H9 (cell line): Measurements from ENCODE around the gene PSAPL1. TPM values are rescaled to one million over a fixed set of nuclear protein-coding genes. Genes with fewer than 3 reads are reported as not detected.

Experiments used
- DNase-seq: peaks from one replicate; pipeline ENCODE4 v3.0.0-alpha.2; 2017
- H2AFZ ChIP-seq: one replicate; pipeline ENCODE4 v1.6.1; 2013; ENCODE audit warnings: mild to moderate bottlenecking, low read length, control low read depth, moderate library complexity
- H2AK5ac ChIP-seq: 2 replicates; pipeline ENCODE4 v1.6.1; 2013; ENCODE audit warnings: low read length, control low read depth, mixed read lengths; ENCODE audit not compliant: insufficient read length
- H2BK120ac ChIP-seq: one replicate; pipeline ENCODE4 v1.6.1; 2013; ENCODE audit warnings: low read depth, mild to moderate bottlenecking, low read length, control low read depth, inconsistent platforms; ENCODE audit not compliant: poor library complexity, severe bottlenecking
- H2BK12ac ChIP-seq: 2 replicates; pipeline ENCODE4 v1.6.1; 2013; ENCODE audit warnings: low read length, control low read depth, mixed read lengths, low read depth; ENCODE audit not compliant: insufficient read length
- H2BK15ac ChIP-seq: 2 replicates; pipeline ENCODE4 v1.6.1; 2013; ENCODE audit warnings: low read depth, low read length, control low read depth
- H2BK20ac ChIP-seq: one replicate; pipeline ENCODE4 v1.6.1; 2013; ENCODE audit warnings: low read depth, mild to moderate bottlenecking, low read length, control low read depth, inconsistent platforms; ENCODE audit not compliant: poor library complexity, severe bottlenecking
- H2BK5ac ChIP-seq: 2 replicates; pipeline ENCODE4 v1.6.1; 2013; ENCODE audit warnings: low read length, control low read depth, mixed read lengths; ENCODE audit not compliant: insufficient read length
- H3K14ac ChIP-seq: 2 replicates; pipeline ENCODE4 v1.6.1; 2013; ENCODE audit warnings: low read length, control low read depth; ENCODE audit not compliant: insufficient read depth
- H3K18ac ChIP-seq: 2 replicates; pipeline ENCODE4 v1.6.1; 2013; ENCODE audit warnings: low read depth, mild to moderate bottlenecking, mixed read lengths, low read length, control low read depth; ENCODE audit not compliant: insufficient read length
- H3K23ac ChIP-seq: 2 replicates; pipeline ENCODE4 v1.6.1; 2013; ENCODE audit warnings: low read length, control low read depth, mixed read lengths, low read depth; ENCODE audit not compliant: insufficient read length
- H3K23me2 ChIP-seq: 2 replicates; pipeline ENCODE4 v1.6.1; 2013; ENCODE audit warnings: low read depth, mild to moderate bottlenecking, mixed read lengths, low read length, control low read depth; ENCODE audit not compliant: insufficient read length, poor library complexity, severe bottlenecking
- H3K27ac ChIP-seq: 2 replicates; pipeline ENCODE4 v1.5.1; 2013; ENCODE audit warnings: low read length, control low read depth, mixed read lengths, low read depth; ENCODE audit not compliant: insufficient read length
- H3K27me3 ChIP-seq: 2 replicates; pipeline ENCODE4 v1.6.1; 2013; ENCODE audit warnings: low read length, control low read depth, inconsistent platforms; ENCODE audit not compliant: insufficient read depth
- H3K4ac ChIP-seq: 2 replicates; pipeline ENCODE4 v1.6.1; 2013; ENCODE audit warnings: low read depth, mild to moderate bottlenecking, control low read depth, inconsistent platforms, low read length, moderate library complexity
- H3K4me1 ChIP-seq: 2 replicates; pipeline ENCODE4 v1.6.1; 2013; ENCODE audit warnings: low read length, control low read depth, inconsistent platforms; ENCODE audit not compliant: insufficient read depth
- H3K4me2 ChIP-seq: 2 replicates; pipeline ENCODE4 v1.6.1; 2013; ENCODE audit warnings: low read length, control low read depth, mixed read lengths; ENCODE audit not compliant: insufficient read length, insufficient read depth
- H3K56ac ChIP-seq: 2 replicates; pipeline ENCODE4 v1.6.1; 2013; ENCODE audit warnings: low read depth, mild to moderate bottlenecking, mixed read lengths, low read length, control low read depth; ENCODE audit not compliant: insufficient read length
- H3K79me1 ChIP-seq: 2 replicates; pipeline ENCODE4 v1.6.1; 2013; ENCODE audit warnings: low read depth, mild to moderate bottlenecking, moderate library complexity, low read length, control low read depth, inconsistent platforms; ENCODE audit not compliant: insufficient read depth, poor library complexity, severe bottlenecking
- H3K79me2 ChIP-seq: 2 replicates; pipeline ENCODE4 v1.6.1; 2013; ENCODE audit warnings: low read length, control low read depth, inconsistent platforms; ENCODE audit not compliant: insufficient read depth
- H3K9ac ChIP-seq: 2 replicates; pipeline ENCODE4 v1.6.1; 2013; ENCODE audit warnings: low read length, control low read depth, mixed read lengths; ENCODE audit not compliant: insufficient read length; ENCODE audit errors: extremely low read depth
- H3K9me3 ChIP-seq: one replicate; pipeline ENCODE4 v1.6.1; 2013; ENCODE audit warnings: low read depth, low read length, inconsistent platforms; ENCODE audit not compliant: control insufficient read depth
- H3T11ph ChIP-seq: one replicate; pipeline ENCODE4 v1.6.1; 2013; ENCODE audit warnings: mild to moderate bottlenecking, low read length, control low read depth, inconsistent platforms
- H4K20me1 ChIP-seq: one replicate; pipeline ENCODE4 v1.6.1; 2013; ENCODE audit not compliant: control insufficient read depth, insufficient read length, insufficient read depth
- H4K5ac ChIP-seq: 2 replicates; pipeline ENCODE4 v1.6.1; 2013; ENCODE audit warnings: low read depth, mild to moderate bottlenecking, mixed read lengths, low read length, control low read depth; ENCODE audit not compliant: insufficient read length
- H4K8ac ChIP-seq: replicated peaks from 2 replicates; pipeline ENCODE4 v1.6.1; 2013; ENCODE audit warnings: low read length, control low read depth, mixed read lengths, low read depth; ENCODE audit not compliant: insufficient read length
- H4K91ac ChIP-seq: 2 replicates; pipeline ENCODE4 v1.6.1; 2013; ENCODE audit warnings: low read depth, mild to moderate bottlenecking, moderate library complexity, mixed read lengths, low read length, control low read depth; ENCODE audit not compliant: insufficient read length
- H3K27ac Mint-ChIP-seq, 3 experiments: 2 replicates in 2 of 3; 3 replicates in 1 of 3; pipeline ENCODE4 v1.8.0; 2020 to 2021; ENCODE audit warnings: mixed read lengths in 3 of 3, mild to moderate bottlenecking in 1 of 3, moderate library complexity in 1 of 3
- H3K27me3 Mint-ChIP-seq: 2 replicates; pipeline ENCODE4 v1.8.0; 2021; ENCODE audit warnings: low read depth, mild to moderate bottlenecking, moderate library complexity, mixed read lengths
- H3K36me3 Mint-ChIP-seq, 3 experiments: 2 replicates in 2 of 3; 3 replicates in 1 of 3; pipeline ENCODE4 v1.8.0; 2020 to 2021; ENCODE audit warnings: low read depth in 3 of 3, mixed read lengths in 3 of 3; ENCODE audit not compliant: insufficient read depth in 1 of 3
- H3K4me1 Mint-ChIP-seq, 2 experiments: 2 replicates each; pipeline ENCODE4 v1.8.0; 2020; ENCODE audit warnings: mixed read lengths in 2 of 2
- H3K4me3 Mint-ChIP-seq, 2 experiments: 2 replicates in 1 of 2; 3 replicates in 1 of 2; pipeline ENCODE4 v1.8.0; 2020 to 2021; ENCODE audit warnings: mild to moderate bottlenecking in 2 of 2, mixed read lengths in 2 of 2, moderate library complexity in 1 of 2
- H3K9me3 Mint-ChIP-seq, 2 experiments: 2 replicates in 1 of 2; 3 replicates in 1 of 2; pipeline ENCODE4 v1.8.0; 2020; ENCODE audit warnings: mild to moderate bottlenecking in 2 of 2, mixed read lengths in 2 of 2, moderate library complexity in 1 of 2
- CTCF ChIP-seq: fragments of 200-600 bp; sonication (generic); conservative IDR thresholded peaks from 3 replicates; pipeline ENCODE4 v1.8.0; 2021; ENCODE audit warnings: antibody characterized with exemption, mild to moderate bottlenecking
- WGBS: extraction: QIAGEN DNeasy Blood & Tissue Kit; methylation state at CpG from one replicate; pipeline ENCODE4 v1.1.7; 2013; ENCODE audit warnings: missing lambda C conversion rate, low lambda C conversion rate, mixed read lengths; ENCODE audit not compliant: insufficient read length; ENCODE audit errors: extremely low coverage; 5-methylcytosine and 5-hydroxymethylcytosine counted together
- total RNA-seq: library from RNA; stranded (reverse); gene quantifications from 2 replicates; pipeline ENCODE4 v1.2.1, GENCODE V29; 2021

PSAPL1 gene
- total RNA-seq, 1 experiment from 2014 or later: 0.04 TPM

- H3K56ac ChIP-seq: no peak overlapping the region
- no peak overlapping the region for H3K9ac ChIP-seq
- no peak overlapping the region for H2AK5ac ChIP-seq
- no peak overlapping the region for H3K27ac ChIP-seq
- no peak overlapping the region for H4K8ac ChIP-seq
- TF ChIP-seq CTCF: no peak
- H3K27me3 ChIP-seq: peaks cover 33% of the 10 kb centered on the region
- H2BK12ac ChIP-seq: no peak overlapping the region
- peaks cover 81% of the 10 kb centered on the region for H3K27me3 Mint-ChIP-seq
- H3K36me3 Mint-ChIP-seq: peaks cover 0 to 8% (median 0%) of the 10 kb centered on the region in 3 experiments; a peak in 2 of 7 replicates
- H3K4ac ChIP-seq: no peak overlapping the region
- H4K91ac ChIP-seq: no peak overlapping the region
- no peaks in the 10 kb centered on the region for H4K20me1 ChIP-seq
- H3K23me2 ChIP-seq: no peaks in the 10 kb centered on the region
- H3K9me3 Mint-ChIP-seq: peaks cover 8 to 17% of the 10 kb centered on the region in 2 experiments
- H3K14ac ChIP-seq: no peak overlapping the region
- no peak overlapping the region for H4K5ac ChIP-seq
- H2BK15ac ChIP-seq: no peak overlapping the region
- no peak overlapping the region for H2BK20ac ChIP-seq
- no peaks in the 10 kb centered on the region for H3K4me1 ChIP-seq
- no peak overlapping the region for H3K4me2 ChIP-seq
- no peaks in the 10 kb centered on the region for H3K9me3 ChIP-seq
- no peak overlapping the region for H3T11ph ChIP-seq
- no CpG with 5 or more reads among the region's 14 CpGs for WGBS
- H3K4me3 Mint-ChIP-seq: no peak overlapping the region; a peak in 1 of 5 replicates
- H2BK120ac ChIP-seq: no peak overlapping the region
- H3K79me1 ChIP-seq: no peaks in the 10 kb centered on the region
- no peak overlapping the region for H3K18ac ChIP-seq
- peak; percentile 11 for DNase-seq
- no peak overlapping the region for H2AFZ ChIP-seq
- H3K23ac ChIP-seq: no peak overlapping the region
- H3K4me1 Mint-ChIP-seq: peaks cover 32 to 41% of the 10 kb centered on the region in 2 experiments
- no peaks in the 10 kb centered on the region for H3K79me2 ChIP-seq
- H2BK5ac ChIP-seq: no peak overlapping the region
- H3K27ac Mint-ChIP-seq: peak overlapping the region in 1 of 3 experiments; percentile 2; a peak in 1 of 7 replicates
Observed at GRCh38 chr4:7416745-7417432, 17.8 kb downstream of the PSAPL1 start.
